GM12892 (cell line): ENCODE results near the gene VWA1.
A peak's percentile ranks its signal among the peaks of the same experiment; 100 is the strongest.
"Not testable (repeated sequence)": the region's sequence is repeated elsewhere in the genome, so short reads cannot be mapped to it uniquely, and the experiment has no call there.

ENCODE experiments used
- DNase-seq: peaks from one replicate; pipeline ENCODE4 v3.0.0; 2011; ENCODE audit not compliant: insufficient read length
- FAIRE-seq: peaks from 2 replicates; lab custom pipeline; 2011; peaks lifted over from hg19 to GRCh38; lab: Jason Lieb, UNC
- POLR2A ChIP-seq: IDR thresholded peaks from 2 replicates; pipeline ENCODE4 v1.6.1; 2011; ENCODE audit warnings: low read depth, low read length, control low read depth
- POLR2AphosphoS5 ChIP-seq: IDR thresholded peaks from 2 replicates; pipeline ENCODE4 v1.6.1; 2011; ENCODE audit warnings: low read depth, low read length, control low read depth
- TAF1 ChIP-seq: IDR thresholded peaks from 2 replicates; pipeline ENCODE4 v1.6.1; 2011; ENCODE audit warnings: low read depth, mild to moderate bottlenecking, control low read depth, low read length, borderline replicate concordance

The VWA1 gene

GRCh38 chr1:1442069-1442770 is 6.7 kb downstream of the VWA1 start:
- DNase-seq (peak; percentile 19), FAIRE-seq (no peak)
- no peak for TF ChIP-seq TAF1
- no peak for TF ChIP-seq POLR2A
- no peak for TF ChIP-seq POLR2AphosphoS5

- not testable (repeated sequence) for DNase-seq, FAIRE-seq
Measured at GRCh38 chr1:1446631-1447030, 11.1 kb downstream of the VWA1 start.

GRCh38 chr1:1449099-1449739 is 13.7 kb downstream of the VWA1 start, which contains the start of gene ATAD3C:
ATAD3C (plus strand) TSS chr1:1449689; CDS start chr1:1450684, 995 bp downstream.
- no peak for TF ChIP-seq TAF1
- no peak for TF ChIP-seq POLR2A
- no peak for TF ChIP-seq POLR2AphosphoS5
- DNase-seq (no peak), FAIRE-seq (no peak)

- not testable (repeated sequence) for FAIRE-seq, DNase-seq
Measured at GRCh38 chr1:1450616-1451015, 15.1 kb downstream of the VWA1 start.

- no peak for FAIRE-seq
- TF ChIP-seq POLR2A = no peak
- TF ChIP-seq POLR2AphosphoS5 = no peak
- no peak for TF ChIP-seq TAF1
Measured at GRCh38 chr1:1451696-1452364, 16.3 kb downstream of the VWA1 start.

GRCh38 chr1:1452365-1452739 is 16.9 kb downstream of the VWA1 start:
- not testable (repeated sequence) for DNase-seq, FAIRE-seq

More at GRCh38 chr1:1451696-1452364, 16.3 kb downstream of the VWA1 start:
- DNase-seq = no peak

- DNase-seq (no peak), FAIRE-seq (no peak)
- TF ChIP-seq POLR2AphosphoS5 (no peak), POLR2A (no peak), TAF1 (no peak)
Measured at GRCh38 chr1:1452882-1453281, 17.4 kb downstream of the VWA1 start.

- FAIRE-seq, DNase-seq: not testable (repeated sequence)
Measured at GRCh38 chr1:1454286-1455056, 19.0 kb downstream of the VWA1 start.

GRCh38 chr1:1455366-1455884 is 19.9 kb downstream of the VWA1 start:
- FAIRE-seq (no peak), DNase-seq (no peak)
- no peak for TF ChIP-seq TAF1
- no peak for TF ChIP-seq POLR2AphosphoS5
- TF ChIP-seq POLR2A = no peak

GRCh38 chr1:1455934-1456333 is 20.4 kb downstream of the VWA1 start:
- DNase-seq, FAIRE-seq: not testable (repeated sequence)

- DNase-seq, FAIRE-seq: not testable (repeated sequence)
Measured at GRCh38 chr1:1456683-1457255, 21.3 kb downstream of the VWA1 start.

- DNase-seq, FAIRE-seq: not testable (repeated sequence)
Measured at GRCh38 chr1:1459156-1459555, 23.7 kb downstream of the VWA1 start.

- not testable (repeated sequence) for DNase-seq, FAIRE-seq
Measured at GRCh38 chr1:1459711-1460110, 24.2 kb downstream of the VWA1 start.
